ENCODE results near the gene CELF4. TPM values are rescaled to one million over a fixed set of nuclear protein-coding genes. Genes with fewer than 3 reads are reported as not detected.

The CELF4 gene
- total and polyA plus RNA-seq, 2 of the 4 experiments (the other 2 are of a cell fraction), result not detected

DNA sequence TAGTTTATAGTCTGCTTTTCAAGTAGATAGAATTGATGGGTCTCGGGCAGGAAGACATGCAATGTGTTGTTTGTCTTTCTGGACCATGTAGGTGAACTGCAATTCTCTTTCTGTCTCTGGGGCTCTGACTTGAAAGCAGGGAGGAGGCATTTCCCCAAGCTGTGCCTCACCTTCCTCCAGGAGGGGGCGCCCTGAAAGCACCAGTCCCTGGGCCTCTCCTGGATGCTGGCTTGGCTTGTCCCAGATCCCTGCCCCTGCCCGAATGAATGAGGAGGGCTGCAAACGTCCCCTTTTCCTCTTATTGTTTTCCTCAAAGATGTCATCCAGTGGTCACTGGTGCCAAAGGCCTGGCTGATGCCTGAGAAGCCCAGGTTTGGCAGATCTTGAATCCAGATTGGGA, 270.6 kb downstream of the CELF4 start:
- ATAC-seq (ENCODE audit: low read depth), result no peak
- H3K14ac ChIP-seq (replicated peaks; ENCODE audit: low read depth, low read length), result no peak overlapping the region
- WGBS, 2 experiments (ENCODE audit: extremely low coverage in 2 of 2, insufficient read length in 1 of 2), result no CpG with 5 or more reads among the region's 4 CpGs
- intact Hi-C loops (cut with micrococcal nuclease) (no loop called here), in situ Hi-C loops (cut with MboI; ENCODE audit: low sequenced_read_pairs) (no loop called here), dilution Hi-C loops (cut with HindIII; ENCODE audit: low sequenced_read_pairs, unreplicated experiment) (no loop called here)
- no peak overlapping the region for H3K9ac ChIP-seq (ENCODE audit: low read depth, low read length)
- H2BK5ac ChIP-seq (ENCODE audit: low read depth, low read length, poor library complexity, severe bottlenecking), result no peak overlapping the region
- no TSS peak for BruUV-seq (replicated peaks)
- H3K36me3 ChIP-seq (ENCODE audit: control insufficient read depth, insufficient read depth, low read length), result no peaks in the 10 kb centered on the region
- no peak overlapping the region for H4K8ac ChIP-seq (ENCODE audit: low read depth in 2 of 2, low read length in 2 of 2)
- no peak overlapping the region for H4K91ac ChIP-seq (ENCODE audit: insufficient read depth, low read depth, low read length)
- POLR2A ChIA-PET (ENCODE audit: unreplicated experiment), result no interaction called here
- H2BK20ac ChIP-seq (ENCODE audit: low read depth, low read length), result no peak overlapping the region
- H3K56ac ChIP-seq (ENCODE audit: extremely low read depth, insufficient read depth, low read length), result no peak overlapping the region
- no peak for DNase-seq
- no peak for TF ChIP-seq CHD1 (IDR thresholded peaks at IDR 0.05; ENCODE audit: low read depth, low read length)
- TF ChIP-seq NFE2L2 (IDR thresholded peaks at IDR 0.05; ENCODE audit: low read depth, low read length), result no peak
- TF ChIP-seq RCOR1 (IDR thresholded peaks at IDR 0.05; ENCODE audit: insufficient replicate concordance, low read length), result no peak
- no peak for TF ChIP-seq MXI1 (IDR thresholded peaks at IDR 0.05; ENCODE audit: borderline replicate concordance, low read depth, low read length)
- TF ChIP-seq, protein P1, sequence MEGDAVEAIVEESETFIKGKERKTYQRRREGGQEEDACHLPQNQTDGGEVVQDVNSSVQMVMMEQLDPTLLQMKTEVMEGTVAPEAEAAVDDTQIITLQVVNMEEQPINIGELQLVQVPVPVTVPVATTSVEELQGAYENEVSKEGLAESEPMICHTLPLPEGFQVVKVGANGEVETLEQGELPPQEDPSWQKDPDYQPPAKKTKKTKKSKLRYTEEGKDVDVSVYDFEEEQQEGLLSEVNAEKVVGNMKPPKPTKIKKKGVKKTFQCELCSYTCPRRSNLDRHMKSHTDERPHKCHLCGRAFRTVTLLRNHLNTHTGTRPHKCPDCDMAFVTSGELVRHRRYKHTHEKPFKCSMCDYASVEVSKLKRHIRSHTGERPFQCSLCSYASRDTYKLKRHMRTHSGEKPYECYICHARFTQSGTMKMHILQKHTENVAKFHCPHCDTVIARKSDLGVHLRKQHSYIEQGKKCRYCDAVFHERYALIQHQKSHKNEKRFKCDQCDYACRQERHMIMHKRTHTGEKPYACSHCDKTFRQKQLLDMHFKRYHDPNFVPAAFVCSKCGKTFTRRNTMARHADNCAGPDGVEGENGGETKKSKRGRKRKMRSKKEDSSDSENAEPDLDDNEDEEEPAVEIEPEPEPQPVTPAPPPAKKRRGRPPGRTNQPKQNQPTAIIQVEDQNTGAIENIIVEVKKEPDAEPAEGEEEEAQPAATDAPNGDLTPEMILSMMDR (conservative IDR thresholded peaks at IDR 0.05; ENCODE audit: low read depth, low read length), result no peak; the same call in 1 of the 2 replicates
- no peak for TF ChIP-seq RAD21 (IDR thresholded peaks at IDR 0.05; ENCODE audit: low read length)
- no peak for TF ChIP-seq SMC3 (IDR thresholded peaks at IDR 0.05; ENCODE audit: low read depth, low read length)
- TF ChIP-seq, protein P2, sequence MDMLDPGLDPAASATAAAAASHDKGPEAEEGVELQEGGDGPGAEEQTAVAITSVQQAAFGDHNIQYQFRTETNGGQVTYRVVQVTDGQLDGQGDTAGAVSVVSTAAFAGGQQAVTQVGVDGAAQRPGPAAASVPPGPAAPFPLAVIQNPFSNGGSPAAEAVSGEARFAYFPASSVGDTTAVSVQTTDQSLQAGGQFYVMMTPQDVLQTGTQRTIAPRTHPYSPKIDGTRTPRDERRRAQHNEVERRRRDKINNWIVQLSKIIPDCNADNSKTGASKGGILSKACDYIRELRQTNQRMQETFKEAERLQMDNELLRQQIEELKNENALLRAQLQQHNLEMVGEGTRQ (IDR thresholded peaks at IDR 0.05; ENCODE audit: low read depth, low read length), result no peak
- no peak for TF ChIP-seq MAFK (IDR thresholded peaks at IDR 0.05; ENCODE audit: low read depth, low read length)
- no peak for TF ChIP-seq FOS (IDR thresholded peaks at IDR 0.05; ENCODE audit: low read depth, low read length)
- no peak for TF ChIP-seq CEBPB (IDR thresholded peaks at IDR 0.05; ENCODE audit: low read depth, low read length)
- H3K4me1 ChIP-seq (ENCODE audit: control insufficient read depth, insufficient read depth, low read length), result peaks cover 4% of the 10 kb centered on the region; the same call in 1 of the 2 replicates
- H3K27ac ChIP-seq (ENCODE audit: insufficient read depth, low read length), result no peak overlapping the region
- no peak overlapping the region for H2BK15ac ChIP-seq (ENCODE audit: low read depth, low read length)
- no peak overlapping the region for H2AK5ac ChIP-seq (ENCODE audit: low read depth, low read length)
- no peaks in the 10 kb centered on the region for H3K79me1 ChIP-seq (ENCODE audit: low read depth in 1 of 2, low read length in 2 of 2)
- peaks cover 7% of the 10 kb centered on the region; the same call in 1 of the 2 replicates for H3K27me3 ChIP-seq (ENCODE audit: control insufficient read depth, insufficient read depth, low read length)
- no peaks in the 10 kb centered on the region for H3K9me3 ChIP-seq (ENCODE audit: control insufficient read depth, insufficient read depth, low read length)
- H4K20me1 ChIP-seq (ENCODE audit: insufficient read depth, low read length), result no peaks in the 10 kb centered on the region
- H4K5ac ChIP-seq (ENCODE audit: low read depth, low read length), result no peak overlapping the region
- H2AK9ac ChIP-seq (replicated peaks; ENCODE audit: low read depth, low read length, poor library complexity), result no peak overlapping the region
- no peak overlapping the region for H3K18ac ChIP-seq (ENCODE audit: low read depth, low read length)
- H3K4me2 ChIP-seq (ENCODE audit: low read depth, low read length), result no peak overlapping the region
- H3K4me3 ChIP-seq (ENCODE audit: insufficient read depth, low read depth, low read length), result no peak overlapping the region
- no peak overlapping the region for H2AFZ ChIP-seq (replicated peaks; ENCODE audit: low read length, poor library complexity)
- no peaks in the 10 kb centered on the region for H3K9me1 ChIP-seq (ENCODE audit: insufficient read depth, low read length)
- no peak overlapping the region for H3K4ac ChIP-seq (ENCODE audit: low read depth, low read length)
- H3K23ac ChIP-seq (ENCODE audit: low read depth, low read length), result no peak overlapping the region
- no peak overlapping the region for H2BK120ac ChIP-seq (ENCODE audit: low read depth, low read length)
- CTCF ChIA-PET, result no interaction called here
